GM23338 (cell line): ENCODE results near the gene EVL. TPM values are rescaled to one million over a fixed set of nuclear protein-coding genes. Genes with fewer than 3 reads are reported as not detected.
A peak's percentile ranks its signal among the peaks of the same experiment; 100 is the strongest.

ENCODE experiments used
- ATAC-seq: fragments of 200-7000 bp; cut with Tn5 transposase; 3 replicates; pipeline ENCODE4 v1.9.1; 2020
- DNase-seq: peaks from one replicate; pipeline ENCODE4 v3.0.0-alpha.2; 2015; ENCODE audit warnings: low spot score
- H2AFZ ChIP-seq: fragments of 200-600 bp; sonication (generic); 2 replicates; pipeline ENCODE4 v1.8.0; 2016; ENCODE audit warnings: antibody characterized with exemption, mild to moderate bottlenecking, moderate library complexity
- H3F3A ChIP-seq: fragments of 200-600 bp; sonication (generic); replicated peaks from 2 replicates; pipeline ENCODE4 v1.8.0; 2017; ENCODE audit warnings: antibody characterized with exemption, mixed run types, low read depth
- H3K27ac ChIP-seq: fragments of 200-600 bp; sonication (generic); 2 replicates; pipeline ENCODE4 v1.6.1; 2016; ENCODE audit warnings: low read depth
- H3K27me3 ChIP-seq: fragments of 200-600 bp; sonication (generic); 2 replicates; pipeline ENCODE4 v1.8.0; 2016; ENCODE audit warnings: mild to moderate bottlenecking, mixed run types, moderate library complexity; ENCODE audit not compliant: insufficient read depth
- H3K36me3 ChIP-seq: fragments of 200-600 bp; sonication (generic); 2 replicates; pipeline ENCODE4 v1.8.0; 2016; ENCODE audit warnings: mild to moderate bottlenecking; ENCODE audit not compliant: insufficient read depth
- H3K4me1 ChIP-seq: fragments of 200-600 bp; sonication (generic); 2 replicates; pipeline ENCODE4 v1.8.0; 2016; ENCODE audit warnings: mild to moderate bottlenecking, moderate library complexity; ENCODE audit not compliant: insufficient read depth
- H3K4me2 ChIP-seq: fragments of 200-600 bp; sonication (generic); 2 replicates; pipeline ENCODE4 v1.7.1; 2017; ENCODE audit warnings: mixed run types
- H3K4me3 ChIP-seq: fragments of 200-600 bp; sonication (generic); 2 replicates; pipeline ENCODE4 v1.6.1; 2016; ENCODE audit warnings: mixed run types
- H3K79me2 ChIP-seq: fragments of 200-600 bp; sonication (generic); replicated peaks from 2 replicates; pipeline ENCODE4 v1.8.0; 2017; ENCODE audit warnings: mild to moderate bottlenecking; ENCODE audit not compliant: insufficient read depth
- H3K9me2 ChIP-seq: fragments of 200-600 bp; sonication (generic); 2 replicates; pipeline ENCODE4 v1.8.0; 2017; ENCODE audit not compliant: insufficient read depth
- H4K20me1 ChIP-seq: fragments of 200-600 bp; sonication (generic); replicated peaks from 2 replicates; pipeline ENCODE4 v1.8.0; 2017; ENCODE audit warnings: mild to moderate bottlenecking; ENCODE audit not compliant: insufficient read depth
- H3K27ac Mint-ChIP-seq: 2 replicates; pipeline ENCODE4 v1.8.0; 2020; ENCODE audit warnings: inconsistent platforms, mild to moderate bottlenecking, moderate library complexity, mixed read lengths
- H3K27me3 Mint-ChIP-seq: 3 replicates; pipeline ENCODE4 v1.8.0; 2022; ENCODE audit warnings: low read depth, mild to moderate bottlenecking, moderate library complexity, mixed read lengths, inconsistent platforms; ENCODE audit not compliant: insufficient read depth, poor library complexity
- H3K36me3 Mint-ChIP-seq: 3 replicates; pipeline ENCODE4 v1.8.0; 2021; ENCODE audit warnings: low read depth, mild to moderate bottlenecking, inconsistent platforms, moderate library complexity, mixed read lengths
- H3K4me1 Mint-ChIP-seq: 3 replicates; pipeline ENCODE4 v1.8.0; 2020; ENCODE audit warnings: mild to moderate bottlenecking, inconsistent platforms, mixed read lengths
- H3K4me3 Mint-ChIP-seq: 3 replicates; pipeline ENCODE4 v1.8.0; 2021; ENCODE audit warnings: moderate library complexity, mild to moderate bottlenecking, inconsistent platforms, mixed read lengths
- H3K9me3 Mint-ChIP-seq: 3 replicates; pipeline ENCODE4 v1.8.0; 2020; ENCODE audit warnings: moderate library complexity, mild to moderate bottlenecking, inconsistent platforms, mixed read lengths
- CREB1 ChIP-seq: fragments of 250-450 bp; sonication (Bioruptor Pico); IDR thresholded peaks from 2 replicates; pipeline ENCODE4 v1.5.0; 2020; ENCODE audit warnings: low read depth, mild to moderate bottlenecking, moderate library complexity
- CTCF ChIP-seq, 2 experiments: fragments of 200-600 bp in 1 of 2; sonication (generic) in 1 of 2; conservative IDR thresholded peaks; 2 replicates each; pipeline versions ENCODE4 v1.5.1 to v1.6.1; 2016 to 2017; ENCODE audit warnings: antibody characterized with exemption in 2 of 2, low read depth in 2 of 2, mild to moderate bottlenecking in 2 of 2, moderate library complexity in 1 of 2
- ETS1 ChIP-seq: IDR thresholded peaks from 2 replicates; pipeline ENCODE4 v1.6.1; 2016; ENCODE audit warnings: antibody characterized with exemption
- EZH2phosphoT487 ChIP-seq: fragments of 200-600 bp; sonication (generic); IDR thresholded peaks from one replicate; pipeline ENCODE4 v1.8.1; 2018; ENCODE audit warnings: antibody characterized with exemption; ENCODE audit not compliant: unreplicated experiment
- JUNB ChIP-seq: IDR thresholded peaks from one replicate; pipeline ENCODE4 v1.6.1; 2016; ENCODE audit warnings: antibody characterized with exemption; ENCODE audit not compliant: unreplicated experiment
- NANOG ChIP-seq: IDR thresholded peaks from 2 replicates; pipeline ENCODE4 v1.6.1; 2016; ENCODE audit warnings: antibody characterized with exemption, borderline replicate concordance
- POLR2AphosphoS5 ChIP-seq: IDR thresholded peaks from 2 replicates; pipeline ENCODE4 v1.6.1; 2016; ENCODE audit warnings: antibody characterized with exemption, low read depth
- STAT1 ChIP-seq: IDR thresholded peaks from one replicate; pipeline ENCODE4 v1.6.1; 2016; ENCODE audit warnings: antibody characterized with exemption; ENCODE audit not compliant: unreplicated experiment
- ZNF114 ChIP-seq: fragments of 250-450 bp; sonication (Bioruptor Pico); IDR thresholded peaks from 2 replicates; pipeline ENCODE4 v1.5.0; 2020; ENCODE audit warnings: mild to moderate bottlenecking, moderate library complexity
- ZNF331 ChIP-seq: fragments of 250-450 bp; sonication (Bioruptor Pico); IDR thresholded peaks from 2 replicates; pipeline ENCODE4 v1.5.0; 2020; ENCODE audit warnings: low read depth, mild to moderate bottlenecking, moderate library complexity
- polyA plus RNA-seq: library from polyadenylated mRNA; unstranded; fragments of >200 nt; fragmentation: Nextera tagmentation; extraction: Ambion mirVana; gene quantifications from 2 replicates; pipeline ENCODE4 v1.2.1, GENCODE V29; 2016
- total RNA-seq: library from RNA; depleted of rRNA; stranded (reverse); fragments of >200 nt; shearing (Covaris generic); gene quantifications from 2 replicates; pipeline ENCODE4 v1.2.3, GENCODE V29; 2014

The EVL gene
- total and polyA plus RNA-seq, 2 experiments from 2014 or later: 28.2 to 50.5 TPM

- H2AFZ ChIP-seq: no peak overlapping the region
- no peaks in the 10 kb centered on the region for H3K4me1 ChIP-seq
- H3K4me2 ChIP-seq: no peak overlapping the region
- Mint-ChIP-seq H3K4me3 (no peak overlapping the region; the same call in 2 of the 3 replicates), H3K4me1 (no peaks in the 10 kb centered on the region; the same call in 2 of the 3 replicates), H3K9me3 (no peaks in the 10 kb centered on the region), H3K27me3 (peaks cover 2% of the 10 kb centered on the region), H3K36me3 (peaks cover 5% of the 10 kb centered on the region; the same call in 1 of the 3 replicates), H3K27ac (no peak overlapping the region)
- H3K27ac ChIP-seq: no peak overlapping the region
- H3K36me3 ChIP-seq: no peaks in the 10 kb centered on the region
- TF ChIP-seq CTCF (conservative IDR thresholded peaks at IDR 0.05; ENCODE audit: low read depth in 2 of 2) (peak in 1 of 2 experiments; percentile 36; a peak in 2 of 4 replicates), POLR2AphosphoS5 (no peak)
- H4K20me1 ChIP-seq: no peaks in the 10 kb centered on the region
- no peak overlapping the region for H3K4me3 ChIP-seq
- DNase-seq: no peak
- H3F3A ChIP-seq: no peaks in the 10 kb centered on the region
- no peaks in the 10 kb centered on the region for H3K9me2 ChIP-seq
- H3K79me2 ChIP-seq: no peaks in the 10 kb centered on the region
- H3K27me3 ChIP-seq: no peaks in the 10 kb centered on the region
- ATAC-seq: peak; percentile 22; the same call in 1 of the 3 replicates
Measured at GRCh38 chr14:100122481-100123223, 57.4 kb downstream of the EVL start.

DNA sequence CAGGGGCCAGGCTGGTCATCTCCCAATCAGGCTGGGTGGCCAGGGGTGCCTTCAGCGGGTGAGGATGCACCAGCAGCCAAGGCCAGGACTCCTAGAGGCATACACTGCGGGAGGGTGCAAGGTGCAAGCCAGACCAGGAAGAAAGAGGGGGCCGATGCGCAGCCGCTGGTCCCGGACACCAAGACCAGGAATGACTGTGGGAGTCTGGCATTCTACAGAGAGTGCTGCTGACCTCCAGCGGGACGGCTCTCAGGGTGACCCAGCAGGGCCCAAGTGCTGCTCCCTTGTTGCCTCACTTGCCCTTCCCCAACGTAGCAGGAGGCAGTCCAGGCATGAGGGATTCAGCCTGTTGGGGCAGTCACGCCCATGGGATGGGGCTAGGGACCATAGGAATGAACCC, 58.4 kb downstream of the EVL start:
- no peaks in the 10 kb centered on the region for H3K79me2 ChIP-seq
- ATAC-seq (no peak), DNase-seq (no peak)
- H3K36me3 Mint-ChIP-seq: peaks cover 5% of the 10 kb centered on the region; the same call in 1 of the 3 replicates
- H3K4me2 ChIP-seq: no peak overlapping the region
- no peaks in the 10 kb centered on the region for H3F3A ChIP-seq
- H3K27ac ChIP-seq: no peak overlapping the region
- H4K20me1 ChIP-seq: no peaks in the 10 kb centered on the region
- no peaks in the 10 kb centered on the region for H3K9me2 ChIP-seq
- H3K27me3 ChIP-seq: no peaks in the 10 kb centered on the region
- H3K4me3 ChIP-seq: no peak overlapping the region
- no peaks in the 10 kb centered on the region; the same call in 2 of the 3 replicates for H3K4me1 Mint-ChIP-seq
- H3K4me1 ChIP-seq: no peaks in the 10 kb centered on the region
- H3K36me3 ChIP-seq: no peaks in the 10 kb centered on the region
- H2AFZ ChIP-seq: no peak overlapping the region
- H3K27me3 Mint-ChIP-seq: peaks cover 2% of the 10 kb centered on the region
- no peak overlapping the region for H3K27ac Mint-ChIP-seq
- H3K4me3 Mint-ChIP-seq: no peak overlapping the region
- no peaks in the 10 kb centered on the region for H3K9me3 Mint-ChIP-seq
- TF ChIP-seq CTCF (conservative IDR thresholded peaks at IDR 0.05; ENCODE audit: low read depth in 2 of 2) (no peak), EZH2phosphoT487 (no peak), CREB1 (CRISPR knock-in tag) (no peak), ZNF331 (CRISPR knock-in tag) (no peak), ZNF114 (CRISPR knock-in tag) (no peak), NANOG (no peak), STAT1 (no peak), JUNB (no peak), ETS1 (no peak)
